GM12892 (cell line): ENCODE data around the gene TUNAR.

Experiments used
- POLR2A ChIP-seq: IDR thresholded peaks from 2 replicates; pipeline ENCODE4 v1.6.1; 2011; ENCODE audit warnings: low read depth, low read length, control low read depth
- POLR2AphosphoS5 ChIP-seq: IDR thresholded peaks from 2 replicates; pipeline ENCODE4 v1.6.1; 2011; ENCODE audit warnings: low read depth, low read length, control low read depth

- TF ChIP-seq POLR2A: no peak
- TF ChIP-seq POLR2AphosphoS5: no peak
Measured at GRCh38 chr14:95849761-95850160, 26.9 kb upstream of the TUNAR start.
